GM21619 (cell line): ENCODE data around the gene ATF6B.
"Not testable (repeated sequence)": the region's sequence is repeated elsewhere in the genome, so short reads cannot be mapped to it uniquely, and the experiment has no call there.

ENCODE experiments used
- ATAC-seq: cut with Tn5 transposase; IDR thresholded peaks from one replicate; pipeline ENCODE4 v1.9.1; 2021; ENCODE audit not compliant: unreplicated experiment

ATF6B gene

GRCh38 chr6:32083812-32084768 lies 44.0 kb downstream of the ATF6B start:
- no peak for ATAC-seq

GRCh38 chr6:32082935-32083334 lies 45.1 kb downstream of the ATF6B start:
- ATAC-seq: no peak

- no peak for ATAC-seq
Measured at GRCh38 chr6:32082478-32082877, 45.6 kb downstream of the ATF6B start.

GRCh38 chr6:32081168-32081990 lies 46.7 kb downstream of the ATF6B start:
- no peak for ATAC-seq

GRCh38 chr6:32079566-32080290 lies 48.3 kb downstream of the ATF6B start:
- ATAC-seq: no peak

- no peak for ATAC-seq
Measured at GRCh38 chr6:32076321-32076809, 51.7 kb downstream of the ATF6B start.

GRCh38 chr6:32075781-32076180 lies 52.3 kb downstream of the ATF6B start:
- no peak for ATAC-seq

- ATAC-seq: no peak
Measured at GRCh38 chr6:32074996-32075532, 53.0 kb downstream of the ATF6B start.

- ATAC-seq: no peak
Measured at GRCh38 chr6:32073613-32074012, 54.4 kb downstream of the ATF6B start.

GRCh38 chr6:32073101-32073500 lies 54.9 kb downstream of the ATF6B start:
- no peak for ATAC-seq

GRCh38 chr6:32070814-32071543 lies 57.1 kb downstream of the ATF6B start:
- ATAC-seq: no peak

GRCh38 chr6:32069878-32070515 lies 58.0 kb downstream of the ATF6B start:
- no peak for ATAC-seq

- ATAC-seq: no peak
Measured at GRCh38 chr6:32069460-32069859, 58.6 kb downstream of the ATF6B start.

- no peak for ATAC-seq
Measured at GRCh38 chr6:32068867-32069266, 59.2 kb downstream of the ATF6B start.

- not testable (repeated sequence) for ATAC-seq
Measured at GRCh38 chr6:32068315-32068714, 59.7 kb downstream of the ATF6B start.

GRCh38 chr6:32067521-32067920 lies 60.5 kb downstream of the ATF6B start:
- not testable (repeated sequence) for ATAC-seq
